ENCODE results near the gene TBCK. TPM values are rescaled to one million over a fixed set of nuclear protein-coding genes. Genes with fewer than 3 reads are reported as not detected.

TBCK gene
- total and polyA plus RNA-seq, 2 of the 13 experiments (the other 11 are each of a cell fraction or from before 2014, with no cell fraction given) = 51.0 to 62.4 TPM

DNA sequence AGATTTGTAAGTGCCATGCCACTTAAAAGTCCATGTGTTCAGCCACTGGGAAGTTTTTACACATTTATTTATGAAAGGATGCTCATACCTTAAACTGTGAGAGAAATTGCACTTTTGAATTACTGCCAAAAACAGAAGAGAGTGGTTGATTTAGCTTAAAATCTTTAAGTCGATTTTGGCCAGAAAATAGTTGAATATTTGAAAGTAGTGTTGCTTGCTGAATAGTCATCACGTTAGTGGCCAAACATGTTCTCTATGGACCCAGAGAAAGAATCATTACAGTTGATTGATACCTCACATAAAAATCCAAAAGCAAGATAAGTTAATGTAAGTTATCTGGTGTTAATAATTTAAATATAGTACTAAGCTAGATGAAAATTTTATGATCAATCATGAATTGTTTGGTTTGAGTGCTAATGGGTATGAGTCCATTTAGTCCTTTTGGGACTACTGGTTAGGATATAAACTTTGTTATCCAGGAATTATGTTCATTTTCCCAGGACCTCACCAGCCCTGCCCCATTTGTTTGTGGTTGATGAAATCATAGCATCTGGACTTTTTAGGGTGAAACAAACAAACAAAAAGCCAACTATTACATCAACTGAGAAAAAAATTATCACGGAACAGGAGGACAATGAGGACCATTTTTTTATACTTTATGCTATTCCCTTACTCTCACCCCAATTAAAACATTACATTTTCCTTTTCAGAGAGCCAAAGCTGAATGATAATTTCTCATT, 46.2 kb upstream of the TBCK start:
- Histone ChIP-seq H3K4me1 (ENCODE audit: insufficient read depth, low read length) (peaks cover 19% of the 10 kb centered on the region), H3K36me3 (replicated peaks in 1 of 2; ENCODE audit: control insufficient read depth in 1 of 2, insufficient read depth in 2 of 2, low read length in 2 of 2) (no peaks in the 10 kb centered on the region), H3K27me3 (ENCODE audit: control insufficient read depth in 1 of 2, insufficient read depth in 2 of 2, low read length in 2 of 2) (no peaks in the 10 kb centered on the region), H3K79me2 (ENCODE audit: insufficient read depth, low read length) (no peaks in the 10 kb centered on the region), H2AFZ (ENCODE audit: low read length) (no peak overlapping the region), H3K27ac (ENCODE audit: extremely low read length, insufficient read depth, low read length) (no peak overlapping the region), H3K9ac (ENCODE audit: insufficient read depth, low read depth, low read length) (no peak overlapping the region), H3K4me2 (ENCODE audit: low read depth, low read length) (no peak overlapping the region), H4K20me1 (ENCODE audit: insufficient read depth, low read length) (no peaks in the 10 kb centered on the region), H3K4me3 (replicated peaks in 1 of 3; ENCODE audit: insufficient read depth in 1 of 3, low read depth in 2 of 3, low read length in 3 of 3) (no peak overlapping the region), H3K9me3 (ENCODE audit: low read length) (no peaks in the 10 kb centered on the region)
- no peak for ATAC-seq
- no TSS peak for BruUV-seq (replicated peaks)
- whole genome bisulfite sequencing (ENCODE audit: low lambda C conversion rate) = 75% methylated on average over 3 of the region's 3 CpGs
- CTCF ChIA-PET (ENCODE audit: low intra/inter-chr PET ratio, low total read pairs) = no interaction called here
- FAIRE-seq = no peak
- no peak for DNase-seq (ENCODE audit: low spot score)
- TF ChIP-seq, protein P1, sequence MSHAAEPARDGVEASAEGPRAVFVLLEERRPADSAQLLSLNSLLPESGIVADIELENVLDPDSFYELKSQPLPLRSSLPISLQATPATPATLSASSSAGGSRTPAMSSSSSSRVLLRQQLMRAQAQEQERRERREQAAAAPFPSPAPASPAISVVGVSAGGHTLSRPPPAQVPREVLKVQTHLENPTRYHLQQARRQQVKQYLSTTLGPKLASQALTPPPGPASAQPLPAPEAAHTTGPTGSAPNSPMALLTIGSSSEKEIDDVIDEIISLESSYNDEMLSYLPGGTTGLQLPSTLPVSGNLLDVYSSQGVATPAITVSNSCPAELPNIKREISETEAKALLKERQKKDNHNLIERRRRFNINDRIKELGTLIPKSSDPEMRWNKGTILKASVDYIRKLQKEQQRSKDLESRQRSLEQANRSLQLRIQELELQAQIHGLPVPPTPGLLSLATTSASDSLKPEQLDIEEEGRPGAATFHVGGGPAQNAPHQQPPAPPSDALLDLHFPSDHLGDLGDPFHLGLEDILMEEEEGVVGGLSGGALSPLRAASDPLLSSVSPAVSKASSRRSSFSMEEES (CRISPR knock-in tag; IDR thresholded peaks at IDR 0.05) = no peak
- TF ChIP-seq SSRP1 (CRISPR knock-in tag; IDR thresholded peaks at IDR 0.05) = no peak
- no peak for TF ChIP-seq CREB1 (IDR thresholded peaks at IDR 0.05)
- no peak for TF ChIP-seq CREB1 (CRISPR knock-in tag; IDR thresholded peaks at IDR 0.05)
- no peak for TF ChIP-seq ZNF768 (CRISPR knock-in tag; IDR thresholded peaks at IDR 0.05)
- no peak for TF ChIP-seq ZKSCAN5 (CRISPR knock-in tag; IDR thresholded peaks at IDR 0.05)
- TF ChIP-seq ZNF264 (CRISPR knock-in tag; IDR thresholded peaks at IDR 0.05) = no peak
- TF ChIP-seq, protein P2, sequence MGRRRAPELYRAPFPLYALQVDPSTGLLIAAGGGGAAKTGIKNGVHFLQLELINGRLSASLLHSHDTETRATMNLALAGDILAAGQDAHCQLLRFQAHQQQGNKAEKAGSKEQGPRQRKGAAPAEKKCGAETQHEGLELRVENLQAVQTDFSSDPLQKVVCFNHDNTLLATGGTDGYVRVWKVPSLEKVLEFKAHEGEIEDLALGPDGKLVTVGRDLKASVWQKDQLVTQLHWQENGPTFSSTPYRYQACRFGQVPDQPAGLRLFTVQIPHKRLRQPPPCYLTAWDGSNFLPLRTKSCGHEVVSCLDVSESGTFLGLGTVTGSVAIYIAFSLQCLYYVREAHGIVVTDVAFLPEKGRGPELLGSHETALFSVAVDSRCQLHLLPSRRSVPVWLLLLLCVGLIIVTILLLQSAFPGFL (CRISPR knock-in tag; IDR thresholded peaks at IDR 0.05) = no peak
- TF ChIP-seq, protein P3, sequence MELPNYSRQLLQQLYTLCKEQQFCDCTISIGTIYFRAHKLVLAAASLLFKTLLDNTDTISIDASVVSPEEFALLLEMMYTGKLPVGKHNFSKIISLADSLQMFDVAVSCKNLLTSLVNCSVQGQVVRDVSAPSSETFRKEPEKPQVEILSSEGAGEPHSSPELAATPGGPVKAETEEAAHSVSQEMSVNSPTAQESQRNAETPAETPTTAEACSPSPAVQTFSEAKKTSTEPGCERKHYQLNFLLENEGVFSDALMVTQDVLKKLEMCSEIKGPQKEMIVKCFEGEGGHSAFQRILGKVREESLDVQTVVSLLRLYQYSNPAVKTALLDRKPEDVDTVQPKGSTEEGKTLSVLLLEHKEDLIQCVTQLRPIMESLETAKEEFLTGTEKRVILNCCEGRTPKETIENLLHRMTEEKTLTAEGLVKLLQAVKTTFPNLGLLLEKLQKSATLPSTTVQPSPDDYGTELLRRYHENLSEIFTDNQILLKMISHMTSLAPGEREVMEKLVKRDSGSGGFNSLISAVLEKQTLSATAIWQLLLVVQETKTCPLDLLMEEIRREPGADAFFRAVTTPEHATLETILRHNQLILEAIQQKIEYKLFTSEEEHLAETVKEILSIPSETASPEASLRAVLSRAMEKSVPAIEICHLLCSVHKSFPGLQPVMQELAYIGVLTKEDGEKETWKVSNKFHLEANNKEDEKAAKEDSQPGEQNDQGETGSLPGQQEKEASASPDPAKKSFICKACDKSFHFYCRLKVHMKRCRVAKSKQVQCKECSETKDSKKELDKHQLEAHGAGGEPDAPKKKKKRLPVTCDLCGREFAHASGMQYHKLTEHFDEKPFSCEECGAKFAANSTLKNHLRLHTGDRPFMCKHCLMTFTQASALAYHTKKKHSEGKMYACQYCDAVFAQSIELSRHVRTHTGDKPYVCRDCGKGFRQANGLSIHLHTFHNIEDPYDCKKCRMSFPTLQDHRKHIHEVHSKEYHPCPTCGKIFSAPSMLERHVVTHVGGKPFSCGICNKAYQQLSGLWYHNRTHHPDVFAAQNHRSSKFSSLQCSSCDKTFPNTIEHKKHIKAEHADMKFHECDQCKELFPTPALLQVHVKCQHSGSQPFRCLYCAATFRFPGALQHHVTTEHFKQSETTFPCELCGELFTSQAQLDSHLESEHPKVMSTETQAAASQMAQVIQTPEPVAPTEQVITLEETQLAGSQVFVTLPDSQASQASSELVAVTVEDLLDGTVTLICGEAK (IDR thresholded peaks at IDR 0.05) = no peak
- TF ChIP-seq, protein P3 (CRISPR knock-in tag; IDR thresholded peaks at IDR 0.05) = no peak
- TF ChIP-seq CEBPG (CRISPR knock-in tag; IDR thresholded peaks at IDR 0.05) = no peak
- no peak for TF ChIP-seq THYN1 (CRISPR knock-in tag; IDR thresholded peaks at IDR 0.05; ENCODE audit: borderline replicate concordance, low read depth)
- no peak for TF ChIP-seq ZNF761 (CRISPR knock-in tag; conservative IDR thresholded peaks at IDR 0.05)
- no peak for TF ChIP-seq EHMT2 (IDR thresholded peaks at IDR 0.05; ENCODE audit: borderline replicate concordance, low read depth, low read length)
- TF ChIP-seq ZNF776 (CRISPR knock-in tag; IDR thresholded peaks at IDR 0.05) = no peak
- POLR2A ChIA-PET = no interaction called here
- intact Hi-C loops (cut with micrococcal nuclease; ENCODE audit: unreplicated experiment) (no loop called here), in situ Hi-C loops (cut with HindIII; ENCODE audit: extremely low pct_ligation_motif_present, low pct_unique_long_range_greater_than_20kb) (loop anchor here (25.0 kb wide), 1 partner anchor 450 kb away; no protein-coding TSS in a partner anchor)
